ENCODE measurements around the gene PRG2.

GRCh38 chr11:57347336-57347735 is 43.1 kb downstream of the PRG2 start:
- TF ChIP-seq FOXP4 (CRISPR knock-in tag; IDR thresholded peaks at IDR 0.05) (no peak), CTCF (IDR thresholded peaks at IDR 0.05) (no peak), ATF1 (CRISPR knock-in tag; IDR thresholded peaks at IDR 0.05) (no peak), ZNF138 (CRISPR knock-in tag; conservative IDR thresholded peaks at IDR 0.05) (no peak), ZNF512 (CRISPR knock-in tag; IDR thresholded peaks at IDR 0.05; ENCODE audit: borderline replicate concordance) (no peak), MLX (CRISPR knock-in tag; IDR thresholded peaks at IDR 0.05) (no peak), E2F1 (CRISPR knock-in tag; IDR thresholded peaks at IDR 0.05) (no peak), NFYB (CRISPR knock-in tag; conservative IDR thresholded peaks at IDR 0.05; ENCODE audit: low read depth) (no peak), CREM (CRISPR knock-in tag; IDR thresholded peaks at IDR 0.05) (no peak), ZNF532 (CRISPR knock-in tag; IDR thresholded peaks at IDR 0.05; ENCODE audit: borderline replicate concordance) (no peak), ZNF263 (CRISPR knock-in tag; IDR thresholded peaks at IDR 0.05; ENCODE audit: low read depth) (no peak)

Measured in WTC11 (cell line).